ENCODE measurements around the gene SMYD3.

The SMYD3 gene

GRCh38 chr1:246294263-246294662, 212.8 kb downstream of the SMYD3 start:
- DNase-seq (ENCODE audit: low read depth) = no peak
- H3K4me3 ChIP-seq (ENCODE audit: low read depth, low read length) = no peak overlapping the region

DNA sequence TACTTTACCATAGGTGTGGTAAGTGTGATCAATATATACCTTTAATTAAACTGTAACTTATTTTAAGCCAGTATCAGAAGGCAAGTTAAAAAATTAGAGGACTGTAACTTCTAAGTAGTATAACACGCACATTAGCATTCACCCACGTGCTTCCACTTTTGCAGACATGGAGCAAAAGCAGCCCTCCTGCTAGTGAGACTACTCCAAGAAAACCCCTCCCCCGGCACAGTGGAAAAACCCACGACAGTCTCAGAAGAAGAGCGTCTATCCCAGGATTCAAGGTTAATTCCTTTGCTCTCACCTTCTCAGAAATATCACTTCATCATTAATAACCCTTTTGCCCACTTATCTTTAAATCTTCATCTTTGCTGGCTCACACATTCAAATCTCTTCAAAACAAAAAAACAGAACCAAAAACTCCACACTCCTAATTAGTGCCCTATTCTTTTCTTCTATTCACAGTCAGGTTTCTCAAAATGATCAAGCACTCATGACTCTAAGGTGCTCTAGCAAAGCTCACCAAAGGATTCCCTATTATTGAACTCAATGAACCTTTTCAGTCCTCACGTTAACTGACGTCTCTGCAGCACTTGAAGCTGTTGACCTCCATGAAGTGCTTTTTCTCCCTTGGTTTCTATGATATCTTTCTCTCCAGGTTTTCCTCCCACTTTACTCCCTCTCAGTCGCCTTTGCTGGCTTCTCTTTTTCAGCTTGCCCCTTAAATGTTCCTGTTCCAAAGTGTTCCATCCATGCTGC, 213.5 kb downstream of the SMYD3 start:
- H3K4me3 ChIP-seq (ENCODE audit: low read depth, low read length) = no peak overlapping the region
- TF ChIP-seq, protein P1, sequence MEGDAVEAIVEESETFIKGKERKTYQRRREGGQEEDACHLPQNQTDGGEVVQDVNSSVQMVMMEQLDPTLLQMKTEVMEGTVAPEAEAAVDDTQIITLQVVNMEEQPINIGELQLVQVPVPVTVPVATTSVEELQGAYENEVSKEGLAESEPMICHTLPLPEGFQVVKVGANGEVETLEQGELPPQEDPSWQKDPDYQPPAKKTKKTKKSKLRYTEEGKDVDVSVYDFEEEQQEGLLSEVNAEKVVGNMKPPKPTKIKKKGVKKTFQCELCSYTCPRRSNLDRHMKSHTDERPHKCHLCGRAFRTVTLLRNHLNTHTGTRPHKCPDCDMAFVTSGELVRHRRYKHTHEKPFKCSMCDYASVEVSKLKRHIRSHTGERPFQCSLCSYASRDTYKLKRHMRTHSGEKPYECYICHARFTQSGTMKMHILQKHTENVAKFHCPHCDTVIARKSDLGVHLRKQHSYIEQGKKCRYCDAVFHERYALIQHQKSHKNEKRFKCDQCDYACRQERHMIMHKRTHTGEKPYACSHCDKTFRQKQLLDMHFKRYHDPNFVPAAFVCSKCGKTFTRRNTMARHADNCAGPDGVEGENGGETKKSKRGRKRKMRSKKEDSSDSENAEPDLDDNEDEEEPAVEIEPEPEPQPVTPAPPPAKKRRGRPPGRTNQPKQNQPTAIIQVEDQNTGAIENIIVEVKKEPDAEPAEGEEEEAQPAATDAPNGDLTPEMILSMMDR (IDR thresholded peaks at IDR 0.05; ENCODE audit: insufficient read depth, low read depth, low read length, missing control alignments) = no peak
- DNase-seq (ENCODE audit: low read depth) = no peak

More at GRCh38 chr1:246294263-246294662, 212.8 kb downstream of the SMYD3 start:
- TF ChIP-seq, protein P1 (IDR thresholded peaks at IDR 0.05; ENCODE audit: insufficient read depth, low read depth, low read length, missing control alignments) = no peak

- DNase-seq (ENCODE audit: low read depth) = no peak
- H3K4me3 ChIP-seq (ENCODE audit: low read depth, low read length) = no peak overlapping the region
- TF ChIP-seq, protein P1 (IDR thresholded peaks at IDR 0.05; ENCODE audit: insufficient read depth, low read depth, low read length, missing control alignments) = no peak
Observed at GRCh38 chr1:246292571-246292970, 214.5 kb downstream of the SMYD3 start.

GRCh38 chr1:246291127-246291526, 216.0 kb downstream of the SMYD3 start:
- no peak for DNase-seq (ENCODE audit: low read depth)
- TF ChIP-seq, protein P1 (IDR thresholded peaks at IDR 0.05; ENCODE audit: insufficient read depth, low read depth, low read length, missing control alignments) = no peak
- H3K4me3 ChIP-seq (ENCODE audit: low read depth, low read length) = no peak overlapping the region

GRCh38 chr1:246283771-246284410, 223.2 kb downstream of the SMYD3 start:
- H3K4me3 ChIP-seq (ENCODE audit: low read depth, low read length) = no peak overlapping the region
- TF ChIP-seq, protein P1 (IDR thresholded peaks at IDR 0.05; ENCODE audit: insufficient read depth, low read depth, low read length, missing control alignments) = no peak
- DNase-seq (ENCODE audit: low read depth) = no peak

- DNase-seq (ENCODE audit: low read depth) = no peak
- TF ChIP-seq, protein P1 (IDR thresholded peaks at IDR 0.05; ENCODE audit: insufficient read depth, low read depth, low read length, missing control alignments) = no peak
- no peak overlapping the region for H3K4me3 ChIP-seq (ENCODE audit: low read depth, low read length)
Observed at GRCh38 chr1:246281639-246282038, 225.4 kb downstream of the SMYD3 start.
